22Rv1 (cell line): ENCODE results near the gene HS6ST1.

Source experiments
- H3K27ac ChIP-seq: fragments of 450-650 bp; 2 replicates; pipeline ENCODE4 v1.5.1; 2017
- ZFX ChIP-seq: fragments of 450-650 bp; IDR thresholded peaks from 2 replicates; pipeline ENCODE4 v1.6.1; 2017; ENCODE audit warnings: antibody characterized with exemption, borderline replicate concordance
- TF ChIP-seq, protein P1 (sequence below): fragments of 450-650 bp; IDR thresholded peaks from 2 replicates; pipeline ENCODE4 v1.5.1; 2017; ENCODE audit warnings: mild to moderate bottlenecking

The HS6ST1 gene

DNA sequence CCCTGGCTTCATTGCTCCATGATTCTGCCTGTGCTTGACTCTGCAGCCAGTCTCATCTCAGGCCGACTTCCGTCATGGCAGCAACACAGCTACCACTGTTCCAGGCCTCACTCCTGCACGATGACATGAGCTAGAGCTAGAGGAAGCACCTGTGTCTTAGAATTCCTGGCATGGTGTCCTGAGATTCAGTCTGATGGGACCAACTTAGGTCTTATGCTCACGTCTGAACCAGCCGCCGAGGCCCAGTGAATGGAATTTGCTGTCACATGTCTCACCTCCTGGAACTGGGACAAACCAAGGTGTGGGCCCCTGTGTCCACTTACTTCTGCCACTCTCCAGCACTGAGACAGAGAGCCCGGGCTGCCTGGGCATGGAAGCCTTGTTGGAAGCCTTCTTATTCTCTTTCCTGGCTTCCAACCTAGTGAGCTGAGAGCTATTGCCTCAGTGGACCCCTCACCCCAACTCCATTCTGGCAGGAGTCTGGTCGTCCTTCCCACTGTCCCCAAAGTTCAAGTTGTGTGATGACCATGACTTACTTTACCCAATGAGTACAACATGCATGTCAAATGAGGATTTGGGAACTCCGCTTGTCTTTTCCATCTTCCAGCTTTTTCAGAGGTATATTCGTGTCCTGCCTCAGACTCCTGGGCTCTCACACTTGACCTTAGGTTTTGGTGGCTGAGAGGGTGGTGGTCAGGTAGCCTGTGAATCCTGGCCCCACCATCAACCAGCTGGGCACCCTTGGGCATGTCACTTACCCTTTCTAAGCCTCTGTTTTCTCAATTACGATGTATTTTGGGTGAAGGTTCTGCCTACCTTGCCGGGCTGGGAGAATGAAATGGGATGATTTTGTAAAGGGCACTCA, 39.1 kb upstream of the HS6ST1 start:
- H3K27ac ChIP-seq, result no peak overlapping the region
- TF ChIP-seq, protein P1, sequence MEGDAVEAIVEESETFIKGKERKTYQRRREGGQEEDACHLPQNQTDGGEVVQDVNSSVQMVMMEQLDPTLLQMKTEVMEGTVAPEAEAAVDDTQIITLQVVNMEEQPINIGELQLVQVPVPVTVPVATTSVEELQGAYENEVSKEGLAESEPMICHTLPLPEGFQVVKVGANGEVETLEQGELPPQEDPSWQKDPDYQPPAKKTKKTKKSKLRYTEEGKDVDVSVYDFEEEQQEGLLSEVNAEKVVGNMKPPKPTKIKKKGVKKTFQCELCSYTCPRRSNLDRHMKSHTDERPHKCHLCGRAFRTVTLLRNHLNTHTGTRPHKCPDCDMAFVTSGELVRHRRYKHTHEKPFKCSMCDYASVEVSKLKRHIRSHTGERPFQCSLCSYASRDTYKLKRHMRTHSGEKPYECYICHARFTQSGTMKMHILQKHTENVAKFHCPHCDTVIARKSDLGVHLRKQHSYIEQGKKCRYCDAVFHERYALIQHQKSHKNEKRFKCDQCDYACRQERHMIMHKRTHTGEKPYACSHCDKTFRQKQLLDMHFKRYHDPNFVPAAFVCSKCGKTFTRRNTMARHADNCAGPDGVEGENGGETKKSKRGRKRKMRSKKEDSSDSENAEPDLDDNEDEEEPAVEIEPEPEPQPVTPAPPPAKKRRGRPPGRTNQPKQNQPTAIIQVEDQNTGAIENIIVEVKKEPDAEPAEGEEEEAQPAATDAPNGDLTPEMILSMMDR, result no peak
- no peak for TF ChIP-seq ZFX

DNA sequence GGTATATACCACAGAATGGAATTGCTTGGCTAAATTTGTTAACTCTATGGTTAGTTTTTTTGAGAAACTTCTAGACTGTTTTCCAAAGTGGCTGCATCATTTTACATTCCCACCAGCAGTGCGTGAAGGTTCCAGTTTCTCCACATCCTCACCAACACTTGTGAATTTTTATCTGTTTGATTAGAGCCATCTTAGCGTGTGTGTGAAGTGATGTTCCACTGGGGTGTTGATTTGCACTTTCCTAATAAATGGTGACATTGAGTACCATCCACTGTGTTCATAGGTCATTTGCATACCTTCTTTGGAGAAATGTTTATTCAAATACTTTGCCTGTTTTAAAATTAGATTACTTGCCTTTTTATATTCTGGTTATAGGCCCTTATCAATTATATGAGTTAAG, 37.5 kb upstream of the HS6ST1 start:
- TF ChIP-seq ZFX, result no peak
- TF ChIP-seq, protein P1, result no peak
- no peak overlapping the region for H3K27ac ChIP-seq

DNA sequence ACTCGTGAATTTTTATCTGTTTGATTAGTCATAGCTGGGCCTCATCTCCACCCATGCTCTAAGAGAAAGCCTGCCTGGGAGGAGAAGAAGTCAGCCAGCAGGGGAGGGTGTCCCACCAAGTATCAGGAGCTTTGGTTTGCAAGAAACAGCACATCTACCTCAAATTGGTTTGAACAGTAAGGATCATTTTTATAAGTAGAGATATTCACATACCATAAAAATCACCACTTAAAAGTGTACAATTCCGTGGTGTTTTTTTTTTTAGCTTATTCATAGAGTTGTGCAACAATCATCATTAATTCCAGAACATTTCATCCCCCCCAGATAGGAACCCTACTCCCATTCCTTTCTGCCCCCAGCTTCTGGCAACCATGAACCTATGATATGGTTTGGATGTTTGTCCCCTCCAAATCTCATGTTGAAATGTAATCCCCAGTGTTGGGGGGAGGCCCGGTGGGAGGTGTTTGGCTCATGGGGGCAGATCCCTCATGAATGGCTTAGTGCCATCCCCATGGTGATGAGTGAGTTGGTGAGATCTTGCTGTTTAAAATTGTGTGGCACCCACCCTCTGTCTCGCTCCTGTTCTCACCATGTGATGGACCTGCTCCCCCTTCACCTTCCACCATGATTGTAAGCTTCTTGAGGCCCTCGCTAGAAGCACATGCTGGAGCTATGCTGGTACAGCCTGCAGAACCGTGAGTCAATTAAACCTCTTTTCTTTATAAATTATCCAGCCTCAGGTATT, 36.2 kb upstream of the HS6ST1 start:
- TF ChIP-seq ZFX, result no peak
- TF ChIP-seq, protein P1, result no peak
- no peak overlapping the region for H3K27ac ChIP-seq

DNA sequence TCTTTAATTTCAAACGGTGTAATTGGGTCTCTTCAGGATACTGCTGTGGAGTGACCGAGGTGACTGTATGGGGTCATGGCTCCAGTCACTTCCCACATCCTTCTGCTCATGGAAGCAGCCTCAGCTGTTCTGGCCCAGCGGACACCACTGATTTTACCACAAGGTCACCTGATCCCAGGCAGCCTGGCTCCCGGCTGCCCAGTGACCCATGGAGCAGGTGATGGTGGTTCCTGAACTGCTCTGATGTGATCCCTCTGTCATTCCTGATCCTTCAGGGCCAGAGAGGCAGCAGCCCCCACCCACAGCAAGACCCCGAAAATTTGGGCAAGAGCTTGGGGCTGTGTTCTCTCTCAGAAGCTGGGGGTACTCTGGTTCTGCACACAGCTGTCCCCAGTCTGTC, 35.5 kb upstream of the HS6ST1 start:
- no peak for TF ChIP-seq ZFX
- TF ChIP-seq, protein P1, result no peak
- no peak overlapping the region for H3K27ac ChIP-seq

DNA sequence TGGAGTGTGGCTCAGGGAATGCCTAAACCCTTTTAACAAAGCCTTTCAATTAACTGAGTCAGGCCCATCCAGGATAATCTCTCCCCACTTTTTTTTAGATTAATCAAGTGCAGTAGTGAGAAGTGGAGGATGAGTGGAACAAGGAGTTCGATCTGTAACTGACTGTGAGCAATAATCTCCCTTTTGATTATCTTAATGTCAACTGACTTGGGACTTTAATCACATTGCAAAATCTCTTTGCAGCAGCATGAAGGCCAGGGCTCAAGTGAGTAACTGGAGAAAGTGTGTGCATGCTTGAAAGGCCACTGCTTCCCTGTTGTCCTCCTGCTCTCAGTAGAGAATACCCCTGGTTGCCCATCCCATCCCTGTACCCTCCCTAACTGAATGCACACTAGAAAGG, 32.1 kb upstream of the HS6ST1 start:
- no peak for TF ChIP-seq ZFX
- TF ChIP-seq, protein P1, result no peak
- H3K27ac ChIP-seq, result no peak overlapping the region

DNA sequence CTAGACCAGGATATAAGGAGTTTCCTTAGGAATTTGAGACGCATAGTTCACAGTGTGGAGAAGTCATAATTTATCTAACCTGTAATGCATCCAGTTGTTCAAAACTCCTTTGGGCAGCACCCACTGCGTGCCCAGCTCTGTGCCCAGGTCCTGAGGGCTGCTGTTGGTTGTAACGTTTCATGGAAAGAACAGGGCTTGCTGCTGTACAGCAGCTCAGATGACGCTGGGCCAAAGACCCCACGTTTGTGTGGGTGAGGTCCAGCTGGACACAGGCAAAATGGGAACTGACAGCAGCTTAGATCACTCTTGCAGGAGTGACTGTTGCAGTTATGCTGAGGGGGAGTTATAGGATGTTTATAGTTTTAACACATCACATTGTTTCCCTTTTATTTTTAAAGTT, 30.0 kb upstream of the HS6ST1 start:
- TF ChIP-seq ZFX, result no peak
- TF ChIP-seq, protein P1, result no peak
- no peak overlapping the region for H3K27ac ChIP-seq
